Activated CD8-positive, alpha-beta T cell treated with anti-CD3 and anti-CD28 coated beads for 36 hours (primary cell): ENCODE measurements around the gene ADM2. TPM values are rescaled to one million over a fixed set of nuclear protein-coding genes. Genes with fewer than 3 reads are reported as not detected.
A peak's percentile ranks its signal among the peaks of the same experiment; 100 is the strongest.

Experiments used
- ATAC-seq: fragments of 200-7000 bp; cut with Tn5 transposase; one replicate; pipeline ENCODE4 v1.10.0; 2021; ENCODE audit warnings: mild to moderate bottlenecking, moderate library complexity
- CTCF ChIA-PET: fragments of 350-600 bp; sonication (Branson Sonifier 250); formaldehyde crosslinking; loops from one replicate; lab custom pipeline; 2021; ENCODE audit warnings: antibody characterized with exemption; lab: Charles Lee
- POLR2A ChIA-PET: fragments of 350-600 bp; sonication (Branson Sonifier 250); formaldehyde crosslinking; loops from one replicate; lab custom pipeline; 2021; ENCODE audit warnings: antibody characterized with exemption; lab: Charles Lee
- DNase-seq: peaks from one replicate; pipeline ENCODE4 v3.0.0-alpha.2; 2020
- H3K27ac Mint-ChIP-seq: one replicate; pipeline ENCODE4 v1.8.0; 2021; ENCODE audit warnings: mild to moderate bottlenecking, mixed read lengths
- H3K27me3 Mint-ChIP-seq: one replicate; pipeline ENCODE4 v1.8.0; 2021; ENCODE audit warnings: mixed read lengths
- H3K36me3 Mint-ChIP-seq: one replicate; pipeline ENCODE4 v1.8.0; 2021; ENCODE audit warnings: low read depth, mixed read lengths
- H3K4me1 Mint-ChIP-seq: one replicate; pipeline ENCODE4 v1.8.0; 2021; ENCODE audit warnings: low read depth, mixed read lengths
- H3K4me3 Mint-ChIP-seq: one replicate; pipeline ENCODE4 v1.8.0; 2021; ENCODE audit warnings: mild to moderate bottlenecking, moderate library complexity, mixed read lengths
- H3K9me3 Mint-ChIP-seq: one replicate; pipeline ENCODE4 v1.8.0; 2021; ENCODE audit warnings: mixed read lengths
- CTCF ChIP-seq: fragments of 200-600 bp; IDR thresholded peaks from one replicate; pipeline ENCODE4 v1.8.0; 2022; ENCODE audit warnings: antibody characterized with exemption, mild to moderate bottlenecking
- intact Hi-C: fragments of 100-400 bp; cut with micrococcal nuclease; formaldehyde crosslinking; loops from one replicate; pipeline ENCODE4 v1.10.0; 2022
- total RNA-seq, 2 experiments: library from RNA; stranded (reverse); gene quantifications; one replicate each; pipeline ENCODE4 v1.2.3, GENCODE V29; 2021

The ADM2 gene
- total RNA-seq, 2 experiments from 2014 or later: 5.5 to 6.8 TPM

GRCh38 chr22:50490531-50491308 is 9.4 kb downstream of the ADM2 start:
- no peak overlapping the region for H3K27ac Mint-ChIP-seq
- no peaks in the 10 kb centered on the region for H3K27me3 Mint-ChIP-seq
- H3K36me3 Mint-ChIP-seq: no peaks in the 10 kb centered on the region
- CTCF ChIA-PET: interaction anchor here (0.6 to 0.7 kb wide), 2 partner anchors 219 to 282 kb away, joined by 3 to 4 read pairs; no protein-coding TSS in a partner anchor
- peak overlapping the region; percentile 26 for H3K4me3 Mint-ChIP-seq
- no peak for DNase-seq
- no peak for TF ChIP-seq CTCF
- peak; percentile 48 for ATAC-seq
- peaks cover 7% of the 10 kb centered on the region for H3K4me1 Mint-ChIP-seq
- H3K9me3 Mint-ChIP-seq: no peaks in the 10 kb centered on the region
- POLR2A ChIA-PET: interaction anchor here (1.0 to 1.1 kb wide), 2 partner anchors 8 to 28 kb away, joined by 3 to 4 read pairs; no protein-coding TSS in a partner anchor
- intact Hi-C loops: no loop called here

GRCh38 chr22:50497093-50497492 is 15.8 kb downstream of the ADM2 start:
- CTCF ChIA-PET: interaction anchor here (0.7 to 2.6 kb wide), 18 partner anchors 11 to 236 kb away, joined by 3 to 19 read pairs (median 6); partner anchors contain the start of genes ADM2, LMF2, MAPK12 and NCAPH2
- no peaks in the 10 kb centered on the region for H3K4me1 Mint-ChIP-seq
- no peak for TF ChIP-seq CTCF
- no peaks in the 10 kb centered on the region for H3K36me3 Mint-ChIP-seq
- no peak overlapping the region for H3K4me3 Mint-ChIP-seq
- no peak for ATAC-seq
- H3K27ac Mint-ChIP-seq: no peak overlapping the region
- POLR2A ChIA-PET: interaction anchor here (0.8 to 1.2 kb wide), 2 partner anchors 17 to 43 kb away, joined by 3 read pairs; no protein-coding TSS in a partner anchor
- no peaks in the 10 kb centered on the region for H3K27me3 Mint-ChIP-seq
- no peaks in the 10 kb centered on the region for H3K9me3 Mint-ChIP-seq
- intact Hi-C loops: no loop called here
- no peak for DNase-seq

DNA sequence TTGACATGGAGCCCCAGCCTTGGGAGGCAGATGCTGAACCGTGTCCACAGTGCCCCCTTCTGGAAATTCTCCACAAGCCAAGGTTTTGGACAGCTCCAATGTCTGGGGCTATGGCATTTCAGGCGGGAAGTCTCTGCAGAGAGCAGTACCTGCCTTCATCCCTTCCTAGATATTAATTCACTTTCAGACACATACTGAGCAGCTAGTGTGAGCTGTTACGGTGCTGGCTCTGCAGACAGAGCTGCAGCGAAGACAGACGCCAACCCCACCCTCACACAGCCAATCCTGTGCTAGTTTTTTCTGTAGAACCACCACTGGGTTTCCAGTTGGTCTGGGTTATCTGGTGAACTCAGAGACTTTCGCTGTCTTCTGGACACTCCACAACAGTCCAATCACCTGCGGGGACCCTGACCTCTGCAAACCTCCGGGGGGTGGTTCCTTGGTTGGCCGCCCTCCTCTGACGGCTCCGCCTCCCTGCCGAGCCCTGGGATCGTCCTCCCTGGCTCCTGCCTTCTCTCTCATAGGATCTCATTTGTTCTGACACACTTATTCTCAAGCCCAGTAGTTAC is 17.1 kb downstream of the ADM2 start:
- Mint-ChIP-seq H3K36me3 (no peaks in the 10 kb centered on the region), H3K27ac (no peak overlapping the region), H3K4me1 (no peaks in the 10 kb centered on the region), H3K4me3 (no peak overlapping the region), H3K27me3 (no peaks in the 10 kb centered on the region), H3K9me3 (no peaks in the 10 kb centered on the region)
- TF ChIP-seq CTCF: peak; percentile 79
- ATAC-seq: peak; percentile 95
- DNase-seq: peak; percentile 80
- CTCF ChIA-PET: interaction anchor here (0.7 to 2.8 kb wide), 32 partner anchors 8 to 254 kb away, joined by 3 to 19 read pairs (median 4); partner anchors contain the start of genes ADM2, HDAC10, LMF2 and MAPK12
- intact Hi-C loops: no loop called here
- POLR2A ChIA-PET: interaction anchor here (0.6 to 1.2 kb wide), 5 partner anchors 41 to 255 kb away, joined by 3 to 5 read pairs (median 3); no protein-coding TSS in a partner anchor

DNA sequence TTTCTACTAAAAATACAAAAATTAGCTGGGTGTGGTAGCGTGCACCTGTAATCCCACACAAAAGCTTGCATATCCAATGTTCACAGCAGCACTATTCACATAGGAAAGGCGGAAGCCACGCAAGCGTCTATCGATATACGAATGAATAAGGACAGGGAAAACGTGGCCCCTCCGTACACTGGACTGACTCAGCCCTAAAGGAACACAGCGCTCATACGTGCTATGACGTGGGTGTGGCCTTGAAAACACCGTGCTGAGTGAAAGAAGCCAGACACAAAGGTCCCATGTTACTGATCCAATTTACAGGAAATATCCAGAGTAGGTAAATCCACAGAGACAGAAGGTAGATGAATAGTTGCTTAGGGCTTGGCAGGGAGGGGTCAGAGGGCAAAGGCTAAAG is 19.1 kb downstream of the ADM2 start:
- CTCF ChIA-PET: no interaction called here
- Mint-ChIP-seq H3K4me3 (no peak overlapping the region), H3K27me3 (no peaks in the 10 kb centered on the region), H3K27ac (no peak overlapping the region), H3K4me1 (no peaks in the 10 kb centered on the region), H3K36me3 (no peaks in the 10 kb centered on the region), H3K9me3 (no peaks in the 10 kb centered on the region)
- DNase-seq: no peak
- no peak for ATAC-seq
- TF ChIP-seq CTCF: no peak
- POLR2A ChIA-PET: interaction anchor here (0.9 to 1.6 kb wide), 4 partner anchors 13 to 29 kb away, joined by 4 to 5 read pairs (median 4); partner anchors contain the start of genes MIOX and SCO2
- intact Hi-C loops: no loop called here
